OCI-LY1 (cell line): ENCODE data around the gene HOXD10.

ENCODE experiments used
- H2AFZ ChIP-seq: fragments of 200-600 bp; sonication (generic), shearing (Covaris generic); 2 replicates; pipeline ENCODE4 v1.6.0; 2014; ENCODE audit warnings: antibody characterized with exemption, mild to moderate bottlenecking, low read length
- H3F3A ChIP-seq: fragments of 200-600 bp; sonication (generic), shearing (Covaris generic); 2 replicates; pipeline ENCODE4 v1.6.0; 2014; ENCODE audit warnings: mild to moderate bottlenecking, antibody characterized with exemption, low read length, moderate library complexity; ENCODE audit not compliant: insufficient read depth
- H3K27ac ChIP-seq: fragments of 200-600 bp; sonication (generic); 2 replicates; pipeline ENCODE4 v1.5.1; 2014; ENCODE audit warnings: low read length, mixed run types, mild to moderate bottlenecking, low read depth; ENCODE audit not compliant: poor library complexity, severe bottlenecking
- H3K27me3 ChIP-seq: fragments of 200-600 bp; sonication (generic); 2 replicates; pipeline ENCODE4 v1.6.0; 2014; ENCODE audit warnings: antibody characterized with exemption, mild to moderate bottlenecking, low read length, moderate library complexity; ENCODE audit not compliant: insufficient read depth
- H3K36me3 ChIP-seq: fragments of 200-600 bp; sonication (generic); 2 replicates; pipeline ENCODE4 v1.6.1; 2014; ENCODE audit warnings: mild to moderate bottlenecking, antibody characterized with exemption, low read length, moderate library complexity, mixed read lengths; ENCODE audit not compliant: insufficient read depth
- H3K4me1 ChIP-seq: fragments of 200-600 bp; sonication (generic); 2 replicates; pipeline ENCODE4 v1.5.1; 2014; ENCODE audit warnings: mild to moderate bottlenecking, low read length, moderate library complexity; ENCODE audit not compliant: insufficient read depth, severe bottlenecking
- H3K4me2 ChIP-seq: fragments of 200-600 bp; sonication (generic), shearing (Covaris generic); 2 replicates; pipeline ENCODE4 v1.6.1; 2014; ENCODE audit warnings: low read length
- H3K4me3 ChIP-seq: fragments of 200-600 bp; sonication (generic); 2 replicates; pipeline ENCODE4 v1.5.1; 2014; ENCODE audit warnings: low read length, low read depth, mild to moderate bottlenecking, mixed read lengths; ENCODE audit not compliant: poor library complexity, severe bottlenecking
- H3K79me2 ChIP-seq: fragments of 200-600 bp; shearing (Covaris generic); 2 replicates; pipeline ENCODE4 v1.6.1; 2016; ENCODE audit warnings: mixed run types, low read length, mixed read lengths; ENCODE audit not compliant: insufficient read depth
- H3K9ac ChIP-seq: fragments of 200-600 bp; sonication (generic), shearing (Covaris generic); 2 replicates; pipeline ENCODE4 v1.6.1; 2014; ENCODE audit warnings: mild to moderate bottlenecking, low read length, mixed read lengths
- H3K9me2 ChIP-seq: fragments of 200-600 bp; sonication (generic), shearing (Covaris generic); 2 replicates; pipeline ENCODE4 v1.6.1; 2014; ENCODE audit warnings: low read depth, mild to moderate bottlenecking, low read length, mixed read lengths
- H3K9me3 ChIP-seq: fragments of 200-600 bp; shearing (Covaris generic); 2 replicates; pipeline ENCODE4 v1.6.1; 2014; ENCODE audit warnings: low read length, mixed read lengths
- H4K20me1 ChIP-seq: fragments of 200-600 bp; sonication (generic), shearing (Covaris generic); 2 replicates; pipeline ENCODE4 v1.6.0; 2016; ENCODE audit warnings: mild to moderate bottlenecking, low read length; ENCODE audit not compliant: insufficient read depth
- CTCF ChIP-seq: fragments of 200-600 bp; sonication (generic), shearing (Covaris generic); IDR thresholded peaks from 2 replicates; pipeline ENCODE4 v1.5.1; 2017; ENCODE audit warnings: mild to moderate bottlenecking, antibody characterized with exemption, low read length, moderate library complexity, mixed read lengths
- EZH2 ChIP-seq: fragments of 200-600 bp; sonication (generic), shearing (Covaris generic); IDR thresholded peaks from 2 replicates; pipeline ENCODE4 v1.8.0; 2017; ENCODE audit warnings: borderline replicate concordance, mixed run types, mild to moderate bottlenecking, antibody characterized with exemption, low read length, moderate library complexity, mixed read lengths

HOXD10 gene

GRCh38 chr2:176156301-176156806, 39.8 kb downstream of the HOXD10 start:
- H2AFZ ChIP-seq = no peak overlapping the region
- H3K27me3 ChIP-seq = no peaks in the 10 kb centered on the region
- TF ChIP-seq CTCF (no peak), EZH2 (no peak)
- no peaks in the 10 kb centered on the region for H3K9me2 ChIP-seq
- H3K9me3 ChIP-seq = no peaks in the 10 kb centered on the region
- no peak overlapping the region for H3K4me2 ChIP-seq
- no peaks in the 10 kb centered on the region for H3K36me3 ChIP-seq
- no peaks in the 10 kb centered on the region for H3K79me2 ChIP-seq
- no peak overlapping the region for H3K9ac ChIP-seq
- H4K20me1 ChIP-seq = no peaks in the 10 kb centered on the region
- no peaks in the 10 kb centered on the region for H3K4me1 ChIP-seq
- H3F3A ChIP-seq = no peaks in the 10 kb centered on the region
- no peak overlapping the region for H3K4me3 ChIP-seq
- no peak overlapping the region for H3K27ac ChIP-seq

- H3K27me3 ChIP-seq = no peaks in the 10 kb centered on the region
- no peak within 1 kb of the TSS for H3K4me2 ChIP-seq
- no peaks in the 10 kb centered on the region for H3K9me2 ChIP-seq
- no peak within 1 kb of the TSS for H3K4me3 ChIP-seq
- H3K4me1 ChIP-seq = no peaks in the 10 kb centered on the region
- TF ChIP-seq CTCF = no peak
- no peak for TF ChIP-seq EZH2
- no peak within 1 kb of the TSS for H3K9ac ChIP-seq
- no peaks in the 10 kb centered on the region for H3K79me2 ChIP-seq
- H3K9me3 ChIP-seq = no peaks in the 10 kb centered on the region
- no peaks in the 10 kb centered on the region for H4K20me1 ChIP-seq
- H3K27ac ChIP-seq = no peak within 1 kb of the TSS
- H3K36me3 ChIP-seq = no peaks in the 10 kb centered on the region
- no peak within 1 kb of the TSS for H2AFZ ChIP-seq
- H3F3A ChIP-seq = no peaks in the 10 kb centered on the region
These were observed 40.4 kb downstream of the HOXD10 start, which contains the start of gene HOXD3 for GRCh38 chr2:176156807-176157498. Gene HOXD3, plus strand, starts transcription at chr2:176157307. Its CDS starts 11,808 bp downstream, at chr2:176169115.

- H3K9ac ChIP-seq = no peak overlapping the region
- H3K79me2 ChIP-seq = no peaks in the 10 kb centered on the region
- no peaks in the 10 kb centered on the region for H4K20me1 ChIP-seq
- H3K4me2 ChIP-seq = no peak overlapping the region
- H3F3A ChIP-seq = no peaks in the 10 kb centered on the region
- TF ChIP-seq EZH2 = no peak
- H3K27ac ChIP-seq = no peak overlapping the region
- no peaks in the 10 kb centered on the region for H3K27me3 ChIP-seq
- H3K9me3 ChIP-seq = no peaks in the 10 kb centered on the region
- no peaks in the 10 kb centered on the region for H3K36me3 ChIP-seq
- H3K4me1 ChIP-seq = no peaks in the 10 kb centered on the region
- H2AFZ ChIP-seq = no peak overlapping the region
- H3K4me3 ChIP-seq = no peak overlapping the region
- no peaks in the 10 kb centered on the region for H3K9me2 ChIP-seq
These were observed 41.1 kb downstream of the HOXD10 start for GRCh38 chr2:176157499-176158185.
